ENCODE measurements around the gene EHMT1.
"Not testable (repeated sequence)": the region's sequence is repeated elsewhere in the genome, so short reads cannot be mapped to it uniquely, and the experiment has no call there.

The EHMT1 gene

GRCh38 chr9:137727716-137728115, 108.9 kb downstream of the EHMT1 start:
- H3K4me3 ChIP-seq (ENCODE audit: low read depth, low read length) = no peak overlapping the region
- no peak for TF ChIP-seq CTCF (IDR thresholded peaks at IDR 0.05; ENCODE audit: borderline replicate concordance, insufficient read depth, low read depth, low read length)

- no peak for TF ChIP-seq CTCF (IDR thresholded peaks at IDR 0.05; ENCODE audit: borderline replicate concordance, insufficient read depth, low read depth, low read length)
- no peak overlapping the region for H3K4me3 ChIP-seq (ENCODE audit: low read depth, low read length)
Measured at GRCh38 chr9:137728444-137729311, 109.9 kb downstream of the EHMT1 start.

DNA sequence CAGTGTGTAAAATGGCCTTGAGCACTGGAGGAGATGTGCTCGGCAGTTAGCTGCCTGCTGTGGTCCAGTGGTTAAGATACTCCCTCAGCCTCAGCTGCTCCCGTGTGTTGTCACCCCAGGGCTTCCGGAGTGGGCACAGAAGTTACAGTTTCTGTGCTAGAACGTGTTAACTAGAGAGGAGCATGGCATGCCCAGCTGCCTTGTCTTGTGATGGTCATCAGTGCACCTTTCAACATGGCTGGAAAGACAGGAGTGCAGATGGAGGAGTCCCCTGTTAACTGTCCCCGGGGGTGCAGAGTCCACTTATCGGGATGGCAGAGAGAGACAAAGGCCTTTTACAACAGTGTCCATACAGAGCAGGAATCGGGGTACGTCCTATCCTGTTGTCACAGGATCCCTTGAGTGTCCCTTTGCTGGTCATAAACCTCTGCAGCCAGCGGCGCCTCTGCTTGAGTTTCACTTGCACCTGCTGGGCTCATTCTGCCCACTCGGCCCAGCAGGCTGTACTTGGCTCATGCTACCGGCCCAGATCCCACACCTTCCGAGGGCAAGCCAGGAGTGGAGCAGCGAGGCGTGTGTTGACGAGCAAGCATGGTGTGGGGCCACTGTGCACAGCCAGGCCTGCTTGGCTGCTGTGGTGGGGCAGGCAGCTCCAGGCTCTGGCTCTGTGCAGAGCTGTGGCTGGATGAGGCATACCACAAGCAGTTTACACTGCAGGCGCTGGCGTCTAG, 112.6 kb downstream of the EHMT1 start:
- no peak for TF ChIP-seq CTCF (IDR thresholded peaks at IDR 0.05; ENCODE audit: borderline replicate concordance, insufficient read depth, low read depth, low read length)
- H3K4me3 ChIP-seq (ENCODE audit: low read depth, low read length) = no peak overlapping the region

GRCh38 chr9:137731947-137732813, 113.4 kb downstream of the EHMT1 start:
- TF ChIP-seq CTCF (IDR thresholded peaks at IDR 0.05; ENCODE audit: borderline replicate concordance, insufficient read depth, low read depth, low read length) = no peak
- H3K4me3 ChIP-seq (ENCODE audit: low read depth, low read length) = no peak overlapping the region

GRCh38 chr9:137733429-137733828, 114.6 kb downstream of the EHMT1 start:
- TF ChIP-seq CTCF (IDR thresholded peaks at IDR 0.05; ENCODE audit: borderline replicate concordance, insufficient read depth, low read depth, low read length) = no peak

DNA sequence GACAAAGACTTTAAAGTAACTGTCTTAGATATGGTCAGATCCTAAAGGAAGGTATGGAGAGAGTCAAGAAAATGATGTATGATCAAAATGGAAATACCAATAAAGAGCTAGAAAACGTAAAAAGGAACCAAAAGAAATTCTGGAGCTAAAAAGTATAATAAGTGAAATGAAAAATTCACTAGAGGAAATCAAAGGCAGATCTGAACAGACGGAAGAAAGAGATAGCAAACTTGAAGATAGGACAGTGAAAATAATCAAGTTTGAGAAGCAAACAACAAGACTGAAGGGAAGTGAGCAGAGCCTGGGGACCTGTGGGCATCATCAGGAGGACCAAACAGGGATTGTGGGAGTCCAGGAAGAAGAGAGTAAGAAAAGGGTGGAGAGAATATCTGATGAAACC, 115.4 kb downstream of the EHMT1 start:
- TF ChIP-seq CTCF (IDR thresholded peaks at IDR 0.05; ENCODE audit: borderline replicate concordance, insufficient read depth, low read depth, low read length) = no peak
- H3K4me3 ChIP-seq (ENCODE audit: low read depth, low read length) = no peak overlapping the region

More at GRCh38 chr9:137733429-137733828, 114.6 kb downstream of the EHMT1 start:
- no peak overlapping the region for H3K4me3 ChIP-seq (ENCODE audit: low read depth, low read length)

- not testable (repeated sequence) for H3K4me3 ChIP-seq (ENCODE audit: low read depth, low read length)
Measured at GRCh38 chr9:137738182-137738696, 119.4 kb downstream of the EHMT1 start.

Data from GM12875 (cell line).